Measurements from ENCODE around the gene SMIM13.

Gene SMIM13

GRCh38 chr6:11146117-11146826 lies 52.6 kb downstream of the SMIM13 start:
- Histone ChIP-seq H3K4me3 (ENCODE audit: insufficient read depth, low read depth, low read length, poor library complexity, severe bottlenecking) (no peak overlapping the region), H3K4me1 (ENCODE audit: control insufficient read depth, insufficient read depth, low read length, poor library complexity, severe bottlenecking) (no peaks in the 10 kb centered on the region), H3K36me3 (ENCODE audit: control insufficient read depth, insufficient read depth, low read length) (no peaks in the 10 kb centered on the region), H3K9me3 (ENCODE audit: control insufficient read depth, low read length) (no peaks in the 10 kb centered on the region), H3K27ac (ENCODE audit: insufficient read depth, low read length, poor library complexity, severe bottlenecking) (no peak overlapping the region), H3K27me3 (replicated peaks; ENCODE audit: control insufficient read depth, insufficient read depth, low read length, poor library complexity, severe bottlenecking) (no peaks in the 10 kb centered on the region)
- DNase-seq = no peak

GRCh38 chr6:11149551-11149950 lies 55.9 kb downstream of the SMIM13 start:
- Histone ChIP-seq H3K9me3 (ENCODE audit: control insufficient read depth, low read length) (no peaks in the 10 kb centered on the region), H3K27ac (ENCODE audit: insufficient read depth, low read length, poor library complexity, severe bottlenecking) (no peak overlapping the region), H3K4me1 (ENCODE audit: control insufficient read depth, insufficient read depth, low read length, poor library complexity, severe bottlenecking) (no peaks in the 10 kb centered on the region), H3K36me3 (ENCODE audit: control insufficient read depth, insufficient read depth, low read length) (no peaks in the 10 kb centered on the region), H3K27me3 (replicated peaks; ENCODE audit: control insufficient read depth, insufficient read depth, low read length, poor library complexity, severe bottlenecking) (no peaks in the 10 kb centered on the region), H3K4me3 (ENCODE audit: insufficient read depth, low read depth, low read length, poor library complexity, severe bottlenecking) (no peak overlapping the region)
- DNase-seq = no peak

GRCh38 chr6:11151488-11151887 lies 57.9 kb downstream of the SMIM13 start:
- Histone ChIP-seq H3K27me3 (replicated peaks; ENCODE audit: control insufficient read depth, insufficient read depth, low read length, poor library complexity, severe bottlenecking) (no peaks in the 10 kb centered on the region), H3K4me3 (ENCODE audit: insufficient read depth, low read depth, low read length, poor library complexity, severe bottlenecking) (no peak overlapping the region), H3K4me1 (ENCODE audit: control insufficient read depth, insufficient read depth, low read length, poor library complexity, severe bottlenecking) (no peaks in the 10 kb centered on the region), H3K36me3 (ENCODE audit: control insufficient read depth, insufficient read depth, low read length) (no peaks in the 10 kb centered on the region), H3K9me3 (ENCODE audit: control insufficient read depth, low read length) (no peaks in the 10 kb centered on the region), H3K27ac (ENCODE audit: insufficient read depth, low read length, poor library complexity, severe bottlenecking) (no peak overlapping the region)
- no peak for DNase-seq

GRCh38 chr6:11152581-11152980 lies 58.9 kb downstream of the SMIM13 start:
- Histone ChIP-seq H3K36me3 (ENCODE audit: control insufficient read depth, insufficient read depth, low read length) (no peaks in the 10 kb centered on the region), H3K4me1 (ENCODE audit: control insufficient read depth, insufficient read depth, low read length, poor library complexity, severe bottlenecking) (no peaks in the 10 kb centered on the region), H3K27me3 (replicated peaks; ENCODE audit: control insufficient read depth, insufficient read depth, low read length, poor library complexity, severe bottlenecking) (no peaks in the 10 kb centered on the region), H3K9me3 (ENCODE audit: control insufficient read depth, low read length) (no peaks in the 10 kb centered on the region), H3K4me3 (ENCODE audit: insufficient read depth, low read depth, low read length, poor library complexity, severe bottlenecking) (no peak overlapping the region), H3K27ac (ENCODE audit: insufficient read depth, low read length, poor library complexity, severe bottlenecking) (no peak overlapping the region)
- no peak for DNase-seq

GRCh38 chr6:11153447-11153846 lies 59.8 kb downstream of the SMIM13 start:
- H3K27ac ChIP-seq (ENCODE audit: insufficient read depth, low read length, poor library complexity, severe bottlenecking) = no peak overlapping the region
- H3K27me3 ChIP-seq (replicated peaks; ENCODE audit: control insufficient read depth, insufficient read depth, low read length, poor library complexity, severe bottlenecking) = no peaks in the 10 kb centered on the region
- no peaks in the 10 kb centered on the region for H3K9me3 ChIP-seq (ENCODE audit: control insufficient read depth, low read length)
- no peak for DNase-seq
- H3K4me1 ChIP-seq (ENCODE audit: control insufficient read depth, insufficient read depth, low read length, poor library complexity, severe bottlenecking) = no peaks in the 10 kb centered on the region
- no peaks in the 10 kb centered on the region for H3K36me3 ChIP-seq (ENCODE audit: control insufficient read depth, insufficient read depth, low read length)
- H3K4me3 ChIP-seq (ENCODE audit: insufficient read depth, low read depth, low read length, poor library complexity, severe bottlenecking) = no peak overlapping the region

- no peak overlapping the region for H3K27ac ChIP-seq (ENCODE audit: insufficient read depth, low read length, poor library complexity, severe bottlenecking)
- DNase-seq = no peak
- no peaks in the 10 kb centered on the region for H3K36me3 ChIP-seq (ENCODE audit: control insufficient read depth, insufficient read depth, low read length)
- no peaks in the 10 kb centered on the region for H3K4me1 ChIP-seq (ENCODE audit: control insufficient read depth, insufficient read depth, low read length, poor library complexity, severe bottlenecking)
- H3K4me3 ChIP-seq (ENCODE audit: insufficient read depth, low read depth, low read length, poor library complexity, severe bottlenecking) = no peak overlapping the region
- no peaks in the 10 kb centered on the region for H3K27me3 ChIP-seq (replicated peaks; ENCODE audit: control insufficient read depth, insufficient read depth, low read length, poor library complexity, severe bottlenecking)
- no peaks in the 10 kb centered on the region for H3K9me3 ChIP-seq (ENCODE audit: control insufficient read depth, low read length)
These were observed 62.0 kb downstream of the SMIM13 start for GRCh38 chr6:11155589-11155988.

GRCh38 chr6:11160199-11160598 lies 66.6 kb downstream of the SMIM13 start:
- no peak for DNase-seq
- H3K4me3 ChIP-seq (ENCODE audit: insufficient read depth, low read depth, low read length, poor library complexity, severe bottlenecking) = no peak overlapping the region
- H3K27me3 ChIP-seq (replicated peaks; ENCODE audit: control insufficient read depth, insufficient read depth, low read length, poor library complexity, severe bottlenecking) = no peaks in the 10 kb centered on the region
- no peaks in the 10 kb centered on the region for H3K36me3 ChIP-seq (ENCODE audit: control insufficient read depth, insufficient read depth, low read length)
- no peak overlapping the region for H3K27ac ChIP-seq (ENCODE audit: insufficient read depth, low read length, poor library complexity, severe bottlenecking)
- no peaks in the 10 kb centered on the region for H3K4me1 ChIP-seq (ENCODE audit: control insufficient read depth, insufficient read depth, low read length, poor library complexity, severe bottlenecking)
- H3K9me3 ChIP-seq (ENCODE audit: control insufficient read depth, low read length) = no peaks in the 10 kb centered on the region

GRCh38 chr6:11161031-11161956 lies 67.7 kb downstream of the SMIM13 start:
- DNase-seq = no peak
- no peak overlapping the region for H3K27ac ChIP-seq (ENCODE audit: insufficient read depth, low read length, poor library complexity, severe bottlenecking)
- H3K36me3 ChIP-seq (ENCODE audit: control insufficient read depth, insufficient read depth, low read length) = no peaks in the 10 kb centered on the region
- H3K27me3 ChIP-seq (replicated peaks; ENCODE audit: control insufficient read depth, insufficient read depth, low read length, poor library complexity, severe bottlenecking) = no peaks in the 10 kb centered on the region
- H3K4me3 ChIP-seq (ENCODE audit: insufficient read depth, low read depth, low read length, poor library complexity, severe bottlenecking) = no peak overlapping the region
- no peaks in the 10 kb centered on the region for H3K9me3 ChIP-seq (ENCODE audit: control insufficient read depth, low read length)
- H3K4me1 ChIP-seq (ENCODE audit: control insufficient read depth, insufficient read depth, low read length, poor library complexity, severe bottlenecking) = no peaks in the 10 kb centered on the region

GRCh38 chr6:11162262-11162661 lies 68.6 kb downstream of the SMIM13 start:
- H3K27me3 ChIP-seq (replicated peaks; ENCODE audit: control insufficient read depth, insufficient read depth, low read length, poor library complexity, severe bottlenecking) = no peaks in the 10 kb centered on the region
- H3K4me1 ChIP-seq (ENCODE audit: control insufficient read depth, insufficient read depth, low read length, poor library complexity, severe bottlenecking) = no peaks in the 10 kb centered on the region
- no peak overlapping the region for H3K27ac ChIP-seq (ENCODE audit: insufficient read depth, low read length, poor library complexity, severe bottlenecking)
- H3K36me3 ChIP-seq (ENCODE audit: control insufficient read depth, insufficient read depth, low read length) = no peaks in the 10 kb centered on the region
- H3K4me3 ChIP-seq (ENCODE audit: insufficient read depth, low read depth, low read length, poor library complexity, severe bottlenecking) = no peak overlapping the region
- DNase-seq = no peak
- no peaks in the 10 kb centered on the region for H3K9me3 ChIP-seq (ENCODE audit: control insufficient read depth, low read length)

- H3K9me3 ChIP-seq (ENCODE audit: control insufficient read depth, low read length) = no peaks in the 10 kb centered on the region
- H3K4me3 ChIP-seq (ENCODE audit: insufficient read depth, low read depth, low read length, poor library complexity, severe bottlenecking) = no peak overlapping the region
- no peak overlapping the region for H3K27ac ChIP-seq (ENCODE audit: insufficient read depth, low read length, poor library complexity, severe bottlenecking)
- no peaks in the 10 kb centered on the region for H3K36me3 ChIP-seq (ENCODE audit: control insufficient read depth, insufficient read depth, low read length)
- H3K4me1 ChIP-seq (ENCODE audit: control insufficient read depth, insufficient read depth, low read length, poor library complexity, severe bottlenecking) = no peaks in the 10 kb centered on the region
- no peaks in the 10 kb centered on the region for H3K27me3 ChIP-seq (replicated peaks; ENCODE audit: control insufficient read depth, insufficient read depth, low read length, poor library complexity, severe bottlenecking)
- DNase-seq = no peak
These were observed 70.3 kb downstream of the SMIM13 start for GRCh38 chr6:11163932-11164331.

Measured in effector memory CD4-positive, alpha-beta T cell (primary cell).